ENCODE measurements around the gene USP13.

USP13 gene

GRCh38 chr3:179652447-179653095, at the start of gene USP13:
USP13 (plus strand) TSS chr3:179653040; CDS start chr3:179653226, 186 bp downstream.
- DNase-seq (ENCODE audit: low spot score in 2 of 2) = peak; percentile 78 to 80
- H3K36me3 ChIP-seq (replicated peaks) = 0 out of 2 replicates have a peak, but pooled peaks cover 2% of the 10 kb centered on the region
- no peaks in the 10 kb centered on the region for H3K9me3 ChIP-seq
- peak within 1 kb of the TSS; percentile 84 for H3K4me3 ChIP-seq
- no peaks in the 10 kb centered on the region for H3K27me3 ChIP-seq (ENCODE audit: low read depth)
- peaks cover 14% of the 10 kb centered on the region for H3K4me1 ChIP-seq
- in situ Hi-C loops (cut with MboI; ENCODE audit: low sequenced_read_pairs) = loop anchor here (5.0 kb wide), 1 partner anchor 50 kb away; no protein-coding TSS in a partner anchor

- H3K4me1 ChIP-seq = peaks cover 8% of the 10 kb centered on the region; the same call in 1 of the 2 replicates
- in situ Hi-C loops (cut with MboI; ENCODE audit: low sequenced_read_pairs) = no loop called here
- peaks cover 35% of the 10 kb centered on the region for H3K36me3 ChIP-seq (replicated peaks)
- H3K9me3 ChIP-seq = no peaks in the 10 kb centered on the region
- DNase-seq (ENCODE audit: low spot score in 2 of 2) = no peak
- no peaks in the 10 kb centered on the region for H3K27me3 ChIP-seq (ENCODE audit: low read depth)
- H3K4me3 ChIP-seq = peak overlapping the region; percentile 96
Measured at GRCh38 chr3:179603321-179603720, 49.5 kb upstream of the USP13 start.

- peaks cover 8% of the 10 kb centered on the region; the same call in 1 of the 2 replicates for H3K4me1 ChIP-seq
- in situ Hi-C loops (cut with MboI; ENCODE audit: low sequenced_read_pairs) = no loop called here
- no peaks in the 10 kb centered on the region for H3K9me3 ChIP-seq
- no peaks in the 10 kb centered on the region for H3K27me3 ChIP-seq (ENCODE audit: low read depth)
- peak overlapping the region; percentile 96 for H3K4me3 ChIP-seq
- peaks cover 30% of the 10 kb centered on the region for H3K36me3 ChIP-seq (replicated peaks)
- DNase-seq (ENCODE audit: low spot score in 2 of 2) = no peak
Measured at GRCh38 chr3:179603831-179604230, 49.0 kb upstream of the USP13 start.

- H3K27me3 ChIP-seq (ENCODE audit: low read depth) = no peaks in the 10 kb centered on the region
- peaks cover 8% of the 10 kb centered on the region; the same call in 1 of the 2 replicates for H3K4me1 ChIP-seq
- in situ Hi-C loops (cut with MboI; ENCODE audit: low sequenced_read_pairs) = no loop called here
- peak; percentile 93 to 96 for DNase-seq (ENCODE audit: low spot score in 2 of 2)
- H3K9me3 ChIP-seq = no peaks in the 10 kb centered on the region
- peaks cover 26% of the 10 kb centered on the region for H3K36me3 ChIP-seq (replicated peaks)
- peak within 1 kb of the TSS; percentile 96 for H3K4me3 ChIP-seq
Measured at GRCh38 chr3:179604321-179605078, 48.3 kb upstream of the USP13 start, which contains the start of the genes MRPL47 and NDUFB5. MRPL47 (minus strand) TSS chr3:179604638; CDS start chr3:179604624, 14 bp downstream. NDUFB5 (plus strand) TSS chr3:179604794; CDS start chr3:179604816, 22 bp downstream.

- in situ Hi-C loops (cut with MboI; ENCODE audit: low sequenced_read_pairs) = no loop called here
- Histone ChIP-seq H3K4me3 (no peak overlapping the region), H3K9me3 (no peaks in the 10 kb centered on the region), H3K27me3 (ENCODE audit: low read depth) (no peaks in the 10 kb centered on the region), H3K36me3 (replicated peaks) (peaks cover 15% of the 10 kb centered on the region), H3K4me1 (peaks cover 8% of the 10 kb centered on the region; the same call in 1 of the 2 replicates)
- no peak for DNase-seq (ENCODE audit: low spot score in 2 of 2)
Measured at GRCh38 chr3:179606534-179607085, 46.2 kb upstream of the USP13 start.

GRCh38 chr3:179608931-179609720, 43.7 kb upstream of the USP13 start:
- in situ Hi-C loops (cut with MboI; ENCODE audit: low sequenced_read_pairs) = no loop called here
- no peak overlapping the region for H3K4me3 ChIP-seq
- H3K27me3 ChIP-seq (ENCODE audit: low read depth) = no peaks in the 10 kb centered on the region
- no peak for DNase-seq (ENCODE audit: low spot score in 2 of 2)
- peaks cover 12% of the 10 kb centered on the region for H3K4me1 ChIP-seq
- H3K9me3 ChIP-seq = no peaks in the 10 kb centered on the region
- peaks cover 9% of the 10 kb centered on the region; the same call in 1 of the 2 replicates for H3K36me3 ChIP-seq (replicated peaks)

- DNase-seq (ENCODE audit: low spot score in 2 of 2) = no peak
- in situ Hi-C loops (cut with MboI; ENCODE audit: low sequenced_read_pairs) = no loop called here
- Histone ChIP-seq H3K4me3 (no peak overlapping the region), H3K36me3 (replicated peaks) (peaks cover 6% of the 10 kb centered on the region; the same call in 1 of the 2 replicates), H3K9me3 (no peaks in the 10 kb centered on the region), H3K4me1 (peaks cover 12% of the 10 kb centered on the region), H3K27me3 (ENCODE audit: low read depth) (no peaks in the 10 kb centered on the region)
Measured at GRCh38 chr3:179610066-179610465, 42.8 kb upstream of the USP13 start.

GRCh38 chr3:179613807-179614206, 39.0 kb upstream of the USP13 start:
- no peak overlapping the region for H3K4me3 ChIP-seq
- in situ Hi-C loops (cut with MboI; ENCODE audit: low sequenced_read_pairs) = no loop called here

GRCh38 chr3:179615458-179616173, 37.2 kb upstream of the USP13 start:
- in situ Hi-C loops (cut with MboI; ENCODE audit: low sequenced_read_pairs) = no loop called here
- Histone ChIP-seq H3K36me3 (replicated peaks) (peaks cover 29% of the 10 kb centered on the region), H3K27me3 (ENCODE audit: low read depth) (no peaks in the 10 kb centered on the region), H3K4me3 (no peak overlapping the region), H3K4me1 (peaks cover 10% of the 10 kb centered on the region), H3K9me3 (0 out of 2 replicates have a peak, but pooled peaks cover 2% of the 10 kb centered on the region)
- DNase-seq (ENCODE audit: low spot score in 2 of 2) = no peak

More at GRCh38 chr3:179613807-179614206, 39.0 kb upstream of the USP13 start:
- DNase-seq (ENCODE audit: low spot score in 2 of 2) = no peak
- Histone ChIP-seq H3K36me3 (replicated peaks) (peaks cover 16% of the 10 kb centered on the region), H3K27me3 (ENCODE audit: low read depth) (no peaks in the 10 kb centered on the region), H3K9me3 (no peaks in the 10 kb centered on the region), H3K4me1 (peaks cover 10% of the 10 kb centered on the region)

GRCh38 chr3:179622023-179622422, 30.8 kb upstream of the USP13 start:
- H3K9me3 ChIP-seq = 0 out of 2 replicates have a peak, but pooled peaks cover 2% of the 10 kb centered on the region
- DNase-seq (ENCODE audit: low spot score in 2 of 2) = no peak
- H3K27me3 ChIP-seq (ENCODE audit: low read depth) = no peaks in the 10 kb centered on the region
- in situ Hi-C loops (cut with MboI; ENCODE audit: low sequenced_read_pairs) = no loop called here
- H3K36me3 ChIP-seq (replicated peaks) = peaks cover 50% of the 10 kb centered on the region
- no peaks in the 10 kb centered on the region for H3K4me1 ChIP-seq
- H3K4me3 ChIP-seq = no peak overlapping the region

GRCh38 chr3:179624451-179624850, 28.4 kb upstream of the USP13 start:
- Histone ChIP-seq H3K27me3 (ENCODE audit: low read depth) (no peaks in the 10 kb centered on the region), H3K4me1 (no peaks in the 10 kb centered on the region), H3K4me3 (no peak overlapping the region), H3K9me3 (0 out of 2 replicates have a peak, but pooled peaks cover 2% of the 10 kb centered on the region), H3K36me3 (replicated peaks) (peaks cover 36% of the 10 kb centered on the region)
- in situ Hi-C loops (cut with MboI; ENCODE audit: low sequenced_read_pairs) = no loop called here
- no peak for DNase-seq (ENCODE audit: low spot score in 2 of 2)

GRCh38 chr3:179630753-179631451, 21.9 kb upstream of the USP13 start:
- H3K9me3 ChIP-seq = no peaks in the 10 kb centered on the region
- H3K4me3 ChIP-seq = no peak overlapping the region
- in situ Hi-C loops (cut with MboI; ENCODE audit: low sequenced_read_pairs) = no loop called here
- H3K4me1 ChIP-seq = no peaks in the 10 kb centered on the region
- no peaks in the 10 kb centered on the region for H3K27me3 ChIP-seq (ENCODE audit: low read depth)
- no peaks in the 10 kb centered on the region for H3K36me3 ChIP-seq (replicated peaks)
- no peak for DNase-seq (ENCODE audit: low spot score in 2 of 2)

All from HAP-1 (cell line).